Loucy (cell line): ENCODE measurements around the gene SH2D5.
A peak's percentile ranks its signal among the peaks of the same experiment; 100 is the strongest.

Experiments used
- H2AFZ ChIP-seq: fragments of 200-600 bp; sonication (generic); 2 replicates; pipeline ENCODE4 v1.6.0; 2016; ENCODE audit warnings: antibody characterized with exemption, mild to moderate bottlenecking, low read length, moderate library complexity
- H3F3A ChIP-seq: fragments of 200-600 bp; 2 replicates; pipeline ENCODE4 v1.6.0; 2016; ENCODE audit warnings: antibody characterized with exemption, low read depth, mild to moderate bottlenecking
- H3K27me3 ChIP-seq: fragments of 200-600 bp; sonication (generic); 2 replicates; pipeline ENCODE4 v1.6.1; 2014; ENCODE audit warnings: low read length, mild to moderate bottlenecking; ENCODE audit not compliant: insufficient read depth, poor library complexity, severe bottlenecking
- H3K36me3 ChIP-seq: fragments of 200-600 bp; sonication (generic); 2 replicates; pipeline ENCODE4 v1.6.1; 2016; ENCODE audit warnings: low read length; ENCODE audit not compliant: insufficient read depth
- H3K4me1 ChIP-seq: fragments of 200-600 bp; sonication (generic); 2 replicates; pipeline ENCODE4 v1.5.1; 2014; ENCODE audit warnings: low read length, mild to moderate bottlenecking; ENCODE audit not compliant: insufficient read depth, poor library complexity, severe bottlenecking
- H3K4me2 ChIP-seq: fragments of 200-600 bp; sonication (generic); 2 replicates; pipeline ENCODE4 v1.6.0; 2014; ENCODE audit warnings: antibody characterized with exemption, low read length, low read depth, mild to moderate bottlenecking; ENCODE audit not compliant: poor library complexity, severe bottlenecking
- H3K4me3 ChIP-seq: fragments of 200-600 bp; sonication (generic); 2 replicates; pipeline ENCODE4 v1.5.1; 2014; ENCODE audit warnings: low read length, mild to moderate bottlenecking, mixed read lengths; ENCODE audit not compliant: poor library complexity, severe bottlenecking
- H3K79me2 ChIP-seq: fragments of 200-600 bp; sonication (generic); 2 replicates; pipeline ENCODE4 v1.6.1; 2014; ENCODE audit warnings: low read length; ENCODE audit not compliant: insufficient read depth
- H3K9ac ChIP-seq: fragments of 200-600 bp; sonication (generic); 2 replicates; pipeline ENCODE4 v1.6.0; 2014; ENCODE audit warnings: mild to moderate bottlenecking, low read depth, low read length, moderate library complexity; ENCODE audit not compliant: poor library complexity, severe bottlenecking
- H3K9me2 ChIP-seq: fragments of 200-600 bp; sonication (generic); replicated peaks from 2 replicates; pipeline ENCODE4 v1.6.1; 2016; ENCODE audit warnings: low read depth, low read length, mixed read lengths
- H3K9me3 ChIP-seq: fragments of 200-600 bp; sonication (generic); 2 replicates; pipeline ENCODE4 v1.6.1; 2014; ENCODE audit warnings: mild to moderate bottlenecking, antibody characterized with exemption, low read length, low read depth; ENCODE audit not compliant: insufficient read depth
- H4K20me1 ChIP-seq: fragments of 200-600 bp; sonication (generic); 2 replicates; pipeline ENCODE4 v1.6.0; 2014; ENCODE audit warnings: antibody characterized with exemption, low read length, mild to moderate bottlenecking; ENCODE audit not compliant: insufficient read depth, poor library complexity, severe bottlenecking
- CTCF ChIP-seq: fragments of 200-600 bp; sonication (generic); conservative IDR thresholded peaks from 2 replicates; pipeline ENCODE4 v1.5.1; 2014; ENCODE audit warnings: mild to moderate bottlenecking, antibody characterized with exemption, low read length
- EZH2phosphoT487 ChIP-seq: fragments of 200-600 bp; IDR thresholded peaks from 2 replicates; pipeline ENCODE4 v1.6.1; 2018; ENCODE audit warnings: antibody characterized with exemption, mild to moderate bottlenecking, moderate library complexity, borderline replicate concordance

Gene SH2D5

DNA sequence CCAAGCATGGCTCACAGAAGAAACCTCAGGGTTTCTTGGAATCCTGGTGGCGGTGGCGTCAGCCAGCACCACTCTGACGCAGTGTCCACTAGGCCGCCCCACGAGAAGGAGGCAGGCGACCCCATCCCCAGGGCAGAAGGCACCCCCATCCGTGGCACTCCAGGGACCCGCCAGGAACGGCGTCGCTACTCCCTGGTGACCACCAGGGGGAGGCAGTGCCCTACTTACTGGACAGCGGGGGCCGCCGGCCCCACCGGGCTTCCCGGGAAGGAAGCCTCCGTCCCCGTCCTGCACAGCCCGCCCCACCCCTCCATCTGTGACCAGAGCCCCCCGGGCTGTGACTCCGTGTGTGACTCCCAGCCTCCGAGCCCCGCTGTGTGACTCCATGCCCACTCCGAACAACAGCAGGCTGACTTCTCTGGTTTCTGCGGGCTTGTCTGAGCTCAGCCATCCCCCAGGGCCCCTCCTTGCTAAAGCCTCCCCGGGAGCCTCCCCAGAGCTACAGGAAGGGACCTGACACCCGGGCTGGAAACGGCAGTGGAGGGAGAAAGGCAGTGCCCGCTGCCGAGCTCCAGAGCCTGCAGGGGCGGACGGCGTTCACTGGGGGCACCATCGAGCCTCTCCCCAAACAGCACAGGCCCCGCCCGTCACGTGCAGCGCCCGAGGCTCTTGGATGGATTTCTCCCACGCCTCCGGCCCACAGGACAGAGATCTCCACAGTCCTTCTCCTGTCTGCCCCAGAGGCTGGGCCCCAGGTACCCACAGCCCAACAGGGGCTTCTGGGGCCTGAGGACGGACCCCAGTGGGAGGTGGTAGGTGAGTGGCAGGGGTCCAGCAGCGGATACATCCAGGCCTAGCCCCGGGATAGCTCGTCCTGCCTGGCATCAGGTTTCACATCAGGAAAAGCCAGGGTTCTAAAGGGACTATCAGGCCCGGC is 35.8 kb downstream of the SH2D5 start:
- Histone ChIP-seq H2AFZ (peak overlapping the region; percentile 100), H3K36me3 (no peaks in the 10 kb centered on the region), H3F3A (no peaks in the 10 kb centered on the region), H3K9ac (peak overlapping the region; percentile 78), H3K4me1 (peaks cover 3% of the 10 kb centered on the region), H3K4me3 (peak overlapping the region; percentile 87), H4K20me1 (no peaks in the 10 kb centered on the region), H3K27me3 (no peaks in the 10 kb centered on the region), H3K79me2 (no peaks in the 10 kb centered on the region), H3K9me2 (no peaks in the 10 kb centered on the region), H3K4me2 (peak overlapping the region; percentile 90), H3K9me3 (no peaks in the 10 kb centered on the region)
- TF ChIP-seq CTCF (peak; percentile 82), EZH2phosphoT487 (no peak)

GRCh38 chr1:20695515-20695914 is 37.0 kb downstream of the SH2D5 start:
- H3K27me3 ChIP-seq, result no peaks in the 10 kb centered on the region
- H3K4me1 ChIP-seq, result peaks cover 3% of the 10 kb centered on the region
- TF ChIP-seq EZH2phosphoT487, result no peak
- no peak for TF ChIP-seq CTCF
- no peak overlapping the region for H3K4me3 ChIP-seq
- no peaks in the 10 kb centered on the region for H3K9me2 ChIP-seq
- no peak overlapping the region for H3K9ac ChIP-seq
- no peaks in the 10 kb centered on the region for H3K79me2 ChIP-seq
- H3K9me3 ChIP-seq, result no peaks in the 10 kb centered on the region
- no peaks in the 10 kb centered on the region for H3F3A ChIP-seq
- no peak overlapping the region for H3K4me2 ChIP-seq
- no peaks in the 10 kb centered on the region for H3K36me3 ChIP-seq
- H4K20me1 ChIP-seq, result no peaks in the 10 kb centered on the region
- H2AFZ ChIP-seq, result no peak overlapping the region

GRCh38 chr1:20693623-20694022 is 38.9 kb downstream of the SH2D5 start:
- H4K20me1 ChIP-seq, result no peaks in the 10 kb centered on the region
- no peaks in the 10 kb centered on the region for H3K27me3 ChIP-seq
- no peaks in the 10 kb centered on the region for H3K36me3 ChIP-seq

More at GRCh38 chr1:20693623-20694022, 38.9 kb downstream of the SH2D5 start:
- Histone ChIP-seq H3K9me2 (no peaks in the 10 kb centered on the region), H3K4me2 (no peak overlapping the region), H3K4me3 (no peak overlapping the region), H3F3A (no peaks in the 10 kb centered on the region), H3K9ac (no peak overlapping the region), H3K4me1 (peaks cover 3% of the 10 kb centered on the region), H2AFZ (no peak overlapping the region), H3K79me2 (no peaks in the 10 kb centered on the region), H3K9me3 (no peaks in the 10 kb centered on the region)
- TF ChIP-seq CTCF (no peak), EZH2phosphoT487 (no peak)
